Fibroblast of pulmonary artery (primary cell): ENCODE measurements around the gene C16orf54.
"Not testable (repeated sequence)": the region's sequence is repeated elsewhere in the genome, so short reads cannot be mapped to it uniquely, and the experiment has no call there.

Experiments
- DNase-seq: peaks from one replicate; pipeline ENCODE4 v3.0.0-alpha.2; 2010; ENCODE audit warnings: low read depth
- H3K4me3 ChIP-seq: replicated peaks from 2 replicates; pipeline ENCODE4 v1.5.1; 2011; ENCODE audit warnings: low read depth, mild to moderate bottlenecking, control low read depth, low read length, moderate library complexity
- CTCF ChIP-seq: IDR thresholded peaks from 2 replicates; pipeline ENCODE4 v1.5.1; 2011; ENCODE audit warnings: mild to moderate bottlenecking, control low read depth, low read length, inconsistent platforms; ENCODE audit errors: missing control alignments

The C16orf54 gene

DNA sequence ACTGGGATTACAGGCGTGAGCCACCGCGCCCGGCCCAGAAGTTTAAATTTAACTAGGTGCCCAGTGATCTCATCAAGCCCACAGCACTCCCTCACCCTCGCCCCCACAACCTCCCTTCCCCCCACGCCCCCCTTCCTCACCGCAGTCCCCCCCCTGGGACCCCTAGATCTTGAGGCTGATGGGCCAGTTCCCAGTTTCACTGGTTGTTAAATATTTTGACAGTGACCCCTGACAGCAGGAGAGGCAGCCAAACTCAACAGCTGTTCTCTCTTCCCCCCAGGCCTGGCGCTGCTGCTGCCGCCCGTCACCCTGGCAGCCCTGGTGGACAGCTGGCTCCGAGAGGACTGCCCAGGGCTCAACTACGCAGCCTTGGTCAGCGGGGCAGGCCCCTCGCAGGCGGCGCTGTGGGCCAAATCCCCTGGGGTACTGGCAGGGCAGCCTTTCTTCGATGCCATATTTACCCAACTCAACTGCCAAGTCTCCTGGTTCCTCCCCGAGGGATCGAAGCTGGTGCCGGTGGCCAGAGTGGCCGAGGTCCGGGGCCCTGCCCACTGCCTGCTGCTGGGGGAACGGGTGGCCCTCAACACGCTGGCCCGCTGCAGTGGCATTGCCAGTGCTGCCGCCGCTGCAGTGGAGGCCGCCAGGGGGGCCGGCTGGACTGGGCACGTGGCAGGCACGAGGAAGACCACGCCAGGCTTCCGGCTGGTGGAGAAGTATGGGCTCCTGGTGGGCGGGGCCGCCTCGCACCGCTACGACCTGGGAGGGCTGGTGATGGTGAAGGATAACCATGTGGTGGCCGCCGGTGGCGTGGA, 51.2 kb downstream of the C16orf54 start:
- H3K4me3 ChIP-seq: no peak overlapping the region
- no peak for DNase-seq
- TF ChIP-seq CTCF: no peak

- not testable (repeated sequence) for DNase-seq, H3K4me3 ChIP-seq
These were observed 53.2 kb downstream of the C16orf54 start for GRCh38 chr16:29692606-29693005.
